ENCODE results near the gene ADGB. TPM values are rescaled to one million over a fixed set of nuclear protein-coding genes. Genes with fewer than 3 reads are reported as not detected.

ADGB gene
- total RNA-seq, 1 experiment from 2014 or later, result not detected

DNA sequence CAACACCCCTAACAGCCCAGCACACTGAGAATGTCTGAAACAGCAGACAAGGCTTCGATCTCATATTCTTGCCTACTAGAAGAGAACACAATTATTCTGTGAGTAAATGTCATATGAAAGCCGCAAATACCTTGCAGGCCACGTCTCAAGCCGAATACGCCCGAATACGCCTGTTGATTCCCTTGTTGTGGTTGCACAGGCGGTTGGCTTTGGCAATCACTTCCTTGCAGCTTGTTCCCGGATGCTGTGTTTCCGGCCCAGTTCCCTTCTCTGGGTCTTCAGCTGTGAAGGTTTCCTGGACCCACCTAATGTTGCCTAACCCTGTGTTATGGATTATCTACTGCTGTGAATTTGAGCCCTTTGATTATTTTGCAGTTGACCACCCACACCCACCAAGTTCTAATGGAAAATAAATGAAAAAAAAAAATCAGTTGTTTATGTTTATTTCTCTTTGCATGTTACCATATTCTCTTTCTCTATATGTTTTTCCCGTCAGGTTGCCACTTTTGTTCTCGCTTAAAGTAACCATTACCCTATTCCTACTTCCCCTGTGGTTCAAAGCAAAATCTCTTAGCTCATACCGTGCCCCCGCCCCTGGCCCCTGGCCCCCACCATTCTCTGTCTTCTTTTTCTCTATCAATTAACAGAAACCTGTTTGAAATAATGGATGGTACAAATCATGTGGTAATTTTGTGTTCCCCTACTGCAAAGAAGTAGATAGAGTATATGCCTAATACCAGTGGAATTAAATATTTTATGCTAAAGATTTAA, 172.4 kb downstream of the ADGB start:
- no peaks in the 10 kb centered on the region for H3K9me2 ChIP-seq (ENCODE audit: insufficient read depth)
- ATAC-seq (no peak), DNase-seq (ENCODE audit: low read depth, low spot score) (no peak)
- H3K36me3 ChIP-seq (ENCODE audit: control insufficient read depth in 1 of 2, insufficient read depth in 2 of 2, low read length in 2 of 2), result no peaks in the 10 kb centered on the region
- no peaks in the 10 kb centered on the region for H3K4me1 ChIP-seq (ENCODE audit: control insufficient read depth in 1 of 2, insufficient read depth in 2 of 2, low read length in 2 of 2)
- no peak overlapping the region for H2AFZ ChIP-seq (ENCODE audit: low read depth, low read length, poor library complexity, severe bottlenecking)
- CTCF ChIA-PET, result no interaction called here
- H3K9me3 ChIP-seq (ENCODE audit: control insufficient read depth in 1 of 2, insufficient read depth in 1 of 2, low read depth in 1 of 2, low read length in 2 of 2), result no peaks in the 10 kb centered on the region
- POLR2A ChIA-PET, result no interaction called here
- no TSS peak for BruUV-seq (replicated peaks)
- no peaks in the 10 kb centered on the region for H3K79me2 ChIP-seq (ENCODE audit: insufficient read depth, low read length)
- RAD21 ChIA-PET (ENCODE audit: low non-redundant PET in 1 of 2, low total read pairs in 2 of 2, uncharacterized antibody in 2 of 2, unreplicated experiment in 2 of 2), result no interaction called here
- H3K4me3 ChIP-seq (replicated peaks in 1 of 2; ENCODE audit: low read depth in 1 of 2, low read length in 2 of 2), result no peak overlapping the region
- H3K27ac ChIP-seq (ENCODE audit: low read depth, low read length), result no peak overlapping the region
- no peak for TF ChIP-seq SIN3A (IDR thresholded peaks at IDR 0.05; ENCODE audit: low read depth)
- no peak for TF ChIP-seq CBX3 (IDR thresholded peaks at IDR 0.05; ENCODE audit: low read depth)
- TF ChIP-seq, protein P1, sequence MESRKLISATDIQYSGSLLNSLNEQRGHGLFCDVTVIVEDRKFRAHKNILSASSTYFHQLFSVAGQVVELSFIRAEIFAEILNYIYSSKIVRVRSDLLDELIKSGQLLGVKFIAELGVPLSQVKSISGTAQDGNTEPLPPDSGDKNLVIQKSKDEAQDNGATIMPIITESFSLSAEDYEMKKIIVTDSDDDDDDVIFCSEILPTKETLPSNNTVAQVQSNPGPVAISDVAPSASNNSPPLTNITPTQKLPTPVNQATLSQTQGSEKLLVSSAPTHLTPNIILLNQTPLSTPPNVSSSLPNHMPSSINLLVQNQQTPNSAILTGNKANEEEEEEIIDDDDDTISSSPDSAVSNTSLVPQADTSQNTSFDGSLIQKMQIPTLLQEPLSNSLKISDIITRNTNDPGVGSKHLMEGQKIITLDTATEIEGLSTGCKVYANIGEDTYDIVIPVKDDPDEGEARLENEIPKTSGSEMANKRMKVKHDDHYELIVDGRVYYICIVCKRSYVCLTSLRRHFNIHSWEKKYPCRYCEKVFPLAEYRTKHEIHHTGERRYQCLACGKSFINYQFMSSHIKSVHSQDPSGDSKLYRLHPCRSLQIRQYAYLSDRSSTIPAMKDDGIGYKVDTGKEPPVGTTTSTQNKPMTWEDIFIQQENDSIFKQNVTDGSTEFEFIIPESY (IDR thresholded peaks at IDR 0.05; ENCODE audit: extremely low read depth, insufficient replicate concordance, low read length), result no peak
- no peak for TF ChIP-seq SP1 (IDR thresholded peaks at IDR 0.05; ENCODE audit: low read depth)
- no peak for TF ChIP-seq TCF7L2 (IDR thresholded peaks at IDR 0.05; ENCODE audit: borderline replicate concordance, extremely low read depth, insufficient read depth, insufficient read length)
- no peak for TF ChIP-seq ZFX (IDR thresholded peaks at IDR 0.05)
- no peak for TF ChIP-seq JUND (IDR thresholded peaks at IDR 0.05)
- no peak for TF ChIP-seq YY1 (IDR thresholded peaks at IDR 0.05; ENCODE audit: extremely low read depth, insufficient replicate concordance, low read depth, low read length)
- no peak for TF ChIP-seq FOSL1 (IDR thresholded peaks at IDR 0.05; ENCODE audit: low read depth)
- no peak for TF ChIP-seq RAD21 (IDR thresholded peaks at IDR 0.05; ENCODE audit: low read depth)
- no peak for TF ChIP-seq POLR2A (IDR thresholded peaks at IDR 0.05; ENCODE audit: borderline replicate concordance, extremely low read depth, insufficient read depth, insufficient read length)
- TF ChIP-seq, protein P2, sequence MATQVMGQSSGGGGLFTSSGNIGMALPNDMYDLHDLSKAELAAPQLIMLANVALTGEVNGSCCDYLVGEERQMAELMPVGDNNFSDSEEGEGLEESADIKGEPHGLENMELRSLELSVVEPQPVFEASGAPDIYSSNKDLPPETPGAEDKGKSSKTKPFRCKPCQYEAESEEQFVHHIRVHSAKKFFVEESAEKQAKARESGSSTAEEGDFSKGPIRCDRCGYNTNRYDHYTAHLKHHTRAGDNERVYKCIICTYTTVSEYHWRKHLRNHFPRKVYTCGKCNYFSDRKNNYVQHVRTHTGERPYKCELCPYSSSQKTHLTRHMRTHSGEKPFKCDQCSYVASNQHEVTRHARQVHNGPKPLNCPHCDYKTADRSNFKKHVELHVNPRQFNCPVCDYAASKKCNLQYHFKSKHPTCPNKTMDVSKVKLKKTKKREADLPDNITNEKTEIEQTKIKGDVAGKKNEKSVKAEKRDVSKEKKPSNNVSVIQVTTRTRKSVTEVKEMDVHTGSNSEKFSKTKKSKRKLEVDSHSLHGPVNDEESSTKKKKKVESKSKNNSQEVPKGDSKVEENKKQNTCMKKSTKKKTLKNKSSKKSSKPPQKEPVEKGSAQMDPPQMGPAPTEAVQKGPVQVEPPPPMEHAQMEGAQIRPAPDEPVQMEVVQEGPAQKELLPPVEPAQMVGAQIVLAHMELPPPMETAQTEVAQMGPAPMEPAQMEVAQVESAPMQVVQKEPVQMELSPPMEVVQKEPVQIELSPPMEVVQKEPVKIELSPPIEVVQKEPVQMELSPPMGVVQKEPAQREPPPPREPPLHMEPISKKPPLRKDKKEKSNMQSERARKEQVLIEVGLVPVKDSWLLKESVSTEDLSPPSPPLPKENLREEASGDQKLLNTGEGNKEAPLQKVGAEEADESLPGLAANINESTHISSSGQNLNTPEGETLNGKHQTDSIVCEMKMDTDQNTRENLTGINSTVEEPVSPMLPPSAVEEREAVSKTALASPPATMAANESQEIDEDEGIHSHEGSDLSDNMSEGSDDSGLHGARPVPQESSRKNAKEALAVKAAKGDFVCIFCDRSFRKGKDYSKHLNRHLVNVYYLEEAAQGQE (IDR thresholded peaks at IDR 0.05; ENCODE audit: low read depth), result no peak
- no peak for TF ChIP-seq EZH2phosphoT487 (IDR thresholded peaks at IDR 0.05; ENCODE audit: borderline replicate concordance)
- no peaks in the 10 kb centered on the region for H4K20me1 ChIP-seq (ENCODE audit: insufficient read depth)
- H3K4me2 ChIP-seq (ENCODE audit: low read length), result no peak overlapping the region
- no peak overlapping the region for H3K9ac ChIP-seq (ENCODE audit: low read length)
- intact Hi-C loops (cut with micrococcal nuclease), result no loop called here
- no peaks in the 10 kb centered on the region for H3K27me3 ChIP-seq (ENCODE audit: insufficient read depth, low read length)

All from HCT116 (cell line).